Transverse colon (tissue), 4 donors: Measurements from ENCODE around the gene IRF6.

Experiments used
- EP300 ChIP-seq: sonication (generic); formaldehyde crosslinking; IDR thresholded peaks from one replicate; pipeline ENCODE4 v1.6.1; 2017; ENCODE audit warnings: antibody characterized with exemption, low read depth
- POLR2A ChIP-seq: fragments of 450-650 bp; IDR thresholded peaks from one replicate; pipeline ENCODE4 v1.6.1; 2016; ENCODE audit warnings: antibody characterized with exemption, mild to moderate bottlenecking, moderate library complexity
- POLR2AphosphoS5 ChIP-seq, 3 donors: sonication (generic); formaldehyde crosslinking; IDR thresholded peaks; one replicate each; pipeline ENCODE4 v1.6.1; 2016; ENCODE audit warnings: antibody characterized with exemption in 3 of 3
- TF ChIP-seq, protein P1 (sequence below), 5 experiments: fragments of 200-600 bp in 3 of 5; fragments of 450-650 bp in 2 of 5; sonication (generic) in 3 of 5; IDR thresholded peaks; 1 replicate in 2 of 5; 2 replicates in 3 of 5; pipeline ENCODE4 v1.5.1; 2016 to 2017; ENCODE audit warnings: antibody characterized with exemption in 5 of 5, inconsistent platforms in 3 of 5, mild to moderate bottlenecking in 2 of 5, moderate library complexity in 1 of 5

DNA sequence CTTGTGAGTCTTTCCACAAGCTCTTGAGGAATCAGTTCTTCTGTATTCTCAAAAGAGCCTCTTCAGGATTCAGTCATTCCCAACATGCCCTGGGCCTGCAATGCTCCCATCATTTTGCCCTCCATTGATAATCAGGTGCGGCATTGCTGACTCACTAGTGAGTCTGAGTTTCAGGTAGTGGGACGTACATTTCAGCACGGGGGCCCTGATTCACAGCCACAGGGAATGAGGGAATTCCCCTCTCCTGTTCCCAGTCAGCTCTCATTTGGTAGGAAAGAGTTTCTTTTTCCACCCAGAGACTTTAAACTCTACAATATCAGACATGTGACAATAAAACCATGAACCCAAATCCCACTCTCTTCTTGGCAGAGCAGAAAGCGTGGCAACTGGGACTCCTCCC lies 3.7 kb upstream of the IRF6 start:
- TF ChIP-seq, protein P1, sequence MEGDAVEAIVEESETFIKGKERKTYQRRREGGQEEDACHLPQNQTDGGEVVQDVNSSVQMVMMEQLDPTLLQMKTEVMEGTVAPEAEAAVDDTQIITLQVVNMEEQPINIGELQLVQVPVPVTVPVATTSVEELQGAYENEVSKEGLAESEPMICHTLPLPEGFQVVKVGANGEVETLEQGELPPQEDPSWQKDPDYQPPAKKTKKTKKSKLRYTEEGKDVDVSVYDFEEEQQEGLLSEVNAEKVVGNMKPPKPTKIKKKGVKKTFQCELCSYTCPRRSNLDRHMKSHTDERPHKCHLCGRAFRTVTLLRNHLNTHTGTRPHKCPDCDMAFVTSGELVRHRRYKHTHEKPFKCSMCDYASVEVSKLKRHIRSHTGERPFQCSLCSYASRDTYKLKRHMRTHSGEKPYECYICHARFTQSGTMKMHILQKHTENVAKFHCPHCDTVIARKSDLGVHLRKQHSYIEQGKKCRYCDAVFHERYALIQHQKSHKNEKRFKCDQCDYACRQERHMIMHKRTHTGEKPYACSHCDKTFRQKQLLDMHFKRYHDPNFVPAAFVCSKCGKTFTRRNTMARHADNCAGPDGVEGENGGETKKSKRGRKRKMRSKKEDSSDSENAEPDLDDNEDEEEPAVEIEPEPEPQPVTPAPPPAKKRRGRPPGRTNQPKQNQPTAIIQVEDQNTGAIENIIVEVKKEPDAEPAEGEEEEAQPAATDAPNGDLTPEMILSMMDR (IDR thresholded peaks at IDR 0.05) = no peak
- TF ChIP-seq POLR2A = no peak
- TF ChIP-seq POLR2AphosphoS5 (IDR thresholded peaks at IDR 0.05) = no peak
- no peak for TF ChIP-seq EP300
